ENCODE measurements around the gene GRID1.
A peak's percentile ranks its signal among the peaks of the same experiment; 100 is the strongest.

GRID1 gene

GRCh38 chr10:86007171-86007570 is 359.4 kb downstream of the GRID1 start:
- no peak for DNase-seq

GRCh38 chr10:86004337-86004736 is 362.3 kb downstream of the GRID1 start:
- DNase-seq: no peak

GRCh38 chr10:86003201-86003621 is 363.4 kb downstream of the GRID1 start:
- DNase-seq: no peak

- no peak for DNase-seq
These were observed 365.1 kb downstream of the GRID1 start for GRCh38 chr10:86001521-86001920.

- DNase-seq: no peak
These were observed 369.1 kb downstream of the GRID1 start for GRCh38 chr10:85997544-85997943.

GRCh38 chr10:85995791-85996190 is 370.8 kb downstream of the GRID1 start:
- peak; percentile 19 for DNase-seq

GRCh38 chr10:85993840-85994507 is 372.6 kb downstream of the GRID1 start:
- no peak for DNase-seq

- DNase-seq: no peak
These were observed 373.5 kb downstream of the GRID1 start for GRCh38 chr10:85993140-85993539.

GRCh38 chr10:85992324-85992723 is 374.3 kb downstream of the GRID1 start:
- DNase-seq: no peak

GRCh38 chr10:85986777-85987176 is 379.8 kb downstream of the GRID1 start:
- no peak for DNase-seq

GRCh38 chr10:85983051-85983450 is 383.5 kb downstream of the GRID1 start:
- DNase-seq: no peak

- DNase-seq: no peak
These were observed 387.0 kb downstream of the GRID1 start for GRCh38 chr10:85979598-85979997.

GRCh38 chr10:85978566-85979358 is 387.8 kb downstream of the GRID1 start:
- DNase-seq: no peak

- DNase-seq: no peak
These were observed 389.0 kb downstream of the GRID1 start for GRCh38 chr10:85977642-85978041.

GRCh38 chr10:85976267-85976793 is 390.3 kb downstream of the GRID1 start:
- no peak for DNase-seq

- DNase-seq: no peak
These were observed 395.1 kb downstream of the GRID1 start for GRCh38 chr10:85971494-85971893.

GRCh38 chr10:85967594-85967993 is 399.0 kb downstream of the GRID1 start:
- DNase-seq: no peak

GRCh38 chr10:85961479-85962067 is 405.0 kb downstream of the GRID1 start:
- no peak for DNase-seq

- no peak for DNase-seq
These were observed 405.5 kb downstream of the GRID1 start for GRCh38 chr10:85961073-85961472.

- DNase-seq: no peak
These were observed 407.4 kb downstream of the GRID1 start for GRCh38 chr10:85959239-85959638.

GRCh38 chr10:85950921-85951320 is 415.7 kb downstream of the GRID1 start:
- DNase-seq: no peak

- peak; percentile 9 for DNase-seq
These were observed 419.8 kb downstream of the GRID1 start for GRCh38 chr10:85946713-85947326.

- DNase-seq: no peak
These were observed 430.4 kb downstream of the GRID1 start for GRCh38 chr10:85936161-85936560.

Measured in RPMI8226 (cell line).